DMS153 treated with DMSO at 0.1 percent for 48 hours (cell line): ENCODE measurements around the gene SFXN5.

ENCODE experiments used
- DNase-seq: peaks from one replicate; lab custom pipeline; 2025; ENCODE audit not compliant: unreplicated experiment; lab: John Stamatoyannopoulos, UW

The SFXN5 gene

GRCh38 chr2:72994991-72995380 is 76.5 kb downstream of the SFXN5 start:
- DNase-seq = no peak

- no peak for DNase-seq
Observed at GRCh38 chr2:72994282-72994990, 77.1 kb downstream of the SFXN5 start.

- DNase-seq = no peak
Observed at GRCh38 chr2:72993933-72994280, 77.6 kb downstream of the SFXN5 start.

GRCh38 chr2:72993147-72993932 is 78.2 kb downstream of the SFXN5 start:
- no peak for DNase-seq

- no peak for DNase-seq
Observed at GRCh38 chr2:72992734-72993102, 78.8 kb downstream of the SFXN5 start.

- DNase-seq = no peak
Observed at GRCh38 chr2:72991980-72992733, 79.4 kb downstream of the SFXN5 start.

- DNase-seq = no peak
Observed at GRCh38 chr2:72991439-72991725, 80.1 kb downstream of the SFXN5 start.

- no peak for DNase-seq
Observed at GRCh38 chr2:72990695-72991438, 80.6 kb downstream of the SFXN5 start.

GRCh38 chr2:72989770-72990556 is 81.5 kb downstream of the SFXN5 start:
- no peak for DNase-seq

- no peak for DNase-seq
Observed at GRCh38 chr2:72988726-72989273, 82.7 kb downstream of the SFXN5 start.

GRCh38 chr2:72988041-72988440 is 83.5 kb downstream of the SFXN5 start:
- DNase-seq = no peak

GRCh38 chr2:72985891-72986683 is 85.4 kb downstream of the SFXN5 start:
- no peak for DNase-seq

GRCh38 chr2:72985136-72985535 is 86.4 kb downstream of the SFXN5 start:
- no peak for DNase-seq

GRCh38 chr2:72984172-72984671 is 87.3 kb downstream of the SFXN5 start:
- no peak for DNase-seq

- no peak for DNase-seq
Observed at GRCh38 chr2:72983500-72984161, 87.9 kb downstream of the SFXN5 start.

GRCh38 chr2:72982781-72983499 is 88.6 kb downstream of the SFXN5 start:
- DNase-seq = no peak

GRCh38 chr2:72982219-72982618 is 89.3 kb downstream of the SFXN5 start:
- DNase-seq = no peak

- DNase-seq = no peak
Observed at GRCh38 chr2:72981536-72981935, 90.0 kb downstream of the SFXN5 start.
